Naive thymus-derived CD8-positive, alpha-beta T cell (primary cell): ENCODE results near the gene TDRD6. TPM values are rescaled to one million over a fixed set of nuclear protein-coding genes. Genes with fewer than 3 reads are reported as not detected.
A peak's percentile ranks its signal among the peaks of the same experiment; 100 is the strongest.
"Not testable (repeated sequence)": the region's sequence is repeated elsewhere in the genome, so short reads cannot be mapped to it uniquely, and the experiment has no call there.

Source experiments
- ATAC-seq, 2 donors: fragments of 150-1000 bp; cut with Tn5 transposase in 1 of 2; sonication (Bioruptor Pico), chemical (Tn5 transposase) in 1 of 2; 1 replicate in 1 of 2; 2 replicates in 1 of 2; pipeline ENCODE4 v1.10.0; 2021; ENCODE audit warnings: mild to moderate bottlenecking in 2 of 2, moderate library complexity in 2 of 2
- POLR2A ChIA-PET: fragments of 350-600 bp; sonication (Branson Sonifier 250); formaldehyde crosslinking; loops from one replicate; lab custom pipeline; 2021; ENCODE audit warnings: antibody characterized with exemption; lab: Charles Lee
- DNase-seq, 10 donors: peaks; one replicate each; pipeline versions ENCODE4 v3.0.0 to v3.0.0-alpha.2; 2020 to 2022
- H3K27ac Mint-ChIP-seq, 10 donors: one replicate each; pipeline ENCODE4 v1.8.0; 2020 to 2022; ENCODE audit warnings: mild to moderate bottlenecking in 10 of 10, mixed read lengths in 10 of 10, moderate library complexity in 4 of 10, inconsistent platforms in 1 of 10
- H3K27me3 Mint-ChIP-seq, 5 donors: one replicate each; pipeline ENCODE4 v1.8.0; 2021 to 2022; ENCODE audit warnings: mixed read lengths in 5 of 5
- H3K36me3 Mint-ChIP-seq, 3 donors: one replicate each; pipeline ENCODE4 v1.8.0; 2020 to 2022; ENCODE audit warnings: mixed read lengths in 3 of 3, mild to moderate bottlenecking in 2 of 3, inconsistent platforms in 1 of 3
- H3K4me1 Mint-ChIP-seq, 4 donors: one replicate each; pipeline ENCODE4 v1.8.0; 2021 to 2022; ENCODE audit warnings: mixed read lengths in 4 of 4
- H3K4me3 Mint-ChIP-seq, 10 donors: one replicate each; pipeline ENCODE4 v1.8.0; 2020 to 2022; ENCODE audit warnings: mild to moderate bottlenecking in 10 of 10, mixed read lengths in 10 of 10, moderate library complexity in 6 of 10, inconsistent platforms in 1 of 10
- H3K9me3 Mint-ChIP-seq, 9 donors: one replicate each; pipeline ENCODE4 v1.8.0; 2020 to 2022; ENCODE audit warnings: mixed read lengths in 9 of 9, mild to moderate bottlenecking in 3 of 9, inconsistent platforms in 1 of 9, moderate library complexity in 1 of 9
- polyA plus RNA-seq, 3 donors: library from polyadenylated mRNA; unstranded; fragments of 300-500 nt; fragmentation: Illumina TruSeq; gene quantifications; one replicate each; pipeline ENCODE4 v1.2.3, GENCODE V29; 2021
- total RNA-seq, 8 experiments: library from RNA in 2 of 8; stranded (reverse) in 2 of 8; gene quantifications; one replicate each; pipeline ENCODE4 v1.2.3 and lab custom pipeline; 2021 to 2026

Gene TDRD6
- total and polyA plus RNA-seq, 5 experiments from 2014 or later: 0.05 to 0.26 TPM; not detected in 3

GRCh38 chr6:46733341-46733801 is 45.7 kb downstream of the TDRD6 start:
- H3K4me3 Mint-ChIP-seq: peak overlapping the region in 4 of 10 donors; percentile 2 to 42 (median 22)
- DNase-seq (no peak), ATAC-seq (no peak)

DNA sequence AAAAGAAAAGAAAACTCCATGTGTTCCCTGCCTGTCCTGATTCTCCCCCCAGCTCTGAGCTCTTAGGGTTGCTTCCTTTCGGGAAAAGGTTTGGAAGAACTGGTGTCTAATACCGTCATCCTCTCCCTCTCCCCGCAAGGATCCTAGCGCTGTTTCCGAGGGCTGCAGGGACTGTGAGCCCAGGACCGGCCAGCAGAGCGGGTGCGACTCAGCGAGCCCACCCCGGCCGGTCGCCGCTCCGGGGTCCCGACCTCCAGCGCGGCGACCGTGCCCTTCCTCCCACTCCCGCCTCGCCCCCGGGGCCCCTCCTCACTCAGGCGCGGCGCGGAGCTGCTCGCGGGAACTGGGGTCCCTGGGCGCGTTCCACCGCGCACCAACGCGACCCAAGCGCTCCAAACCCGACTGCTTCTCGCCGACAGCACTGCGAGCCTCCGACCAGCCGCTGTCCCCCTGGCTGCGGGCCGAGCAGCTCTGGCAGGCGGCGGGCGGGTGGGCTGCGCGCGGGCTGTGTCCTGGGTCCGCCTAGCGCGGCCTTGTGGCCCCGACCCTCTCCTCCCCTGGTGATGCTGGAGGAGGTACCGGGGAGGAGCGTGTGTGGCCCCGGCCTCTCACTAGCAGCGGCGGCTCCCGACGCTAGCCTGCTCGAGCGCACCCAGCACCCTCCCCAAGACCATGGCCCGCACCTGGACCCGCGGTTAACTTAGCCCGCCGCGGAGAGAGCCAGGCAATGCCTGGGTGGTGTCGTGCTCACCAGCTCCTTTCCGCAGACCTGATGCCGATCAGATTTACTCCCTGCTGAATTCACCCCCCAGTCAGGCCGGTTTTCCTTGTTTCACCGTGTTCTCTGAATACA is 47.4 kb downstream of the TDRD6 start, which contains the start of gene PLA2G7:
Gene PLA2G7 (minus strand): TSS at position 509 of the 853 bp plus-strand sequence. CDS start 12,484 bp downstream, outside the sequence.
- Mint-ChIP-seq H3K4me3 (peak within 1 kb of the TSS in 9 of 10 donors; percentile 34 to 76 (median 64)), H3K27ac (no peak within 1 kb of the TSS), H3K36me3 (no peaks in the 10 kb centered on the region), H3K9me3 (peaks cover 0 to 2% (median 0%) of the 10 kb centered on the region in 9 donors), H3K27me3 (peaks cover 43 to 82% (median 52%) of the 10 kb centered on the region in 5 donors), H3K4me1 (peaks cover 3 to 12% (median 8%) of the 10 kb centered on the region in 4 donors)
- POLR2A ChIA-PET: no interaction called here
- DNase-seq: no peak
- ATAC-seq: no peak

More at GRCh38 chr6:46733341-46733801, 45.7 kb downstream of the TDRD6 start:
- Mint-ChIP-seq H3K4me1 (peaks cover 3 to 12% (median 8%) of the 10 kb centered on the region in 4 donors), H3K36me3 (no peaks in the 10 kb centered on the region), H3K27ac (no peak overlapping the region), H3K9me3 (peaks cover 0 to 2% (median 0%) of the 10 kb centered on the region in 9 donors), H3K27me3 (peaks cover 45 to 92% (median 54%) of the 10 kb centered on the region in 5 donors)
- POLR2A ChIA-PET: no interaction called here

DNA sequence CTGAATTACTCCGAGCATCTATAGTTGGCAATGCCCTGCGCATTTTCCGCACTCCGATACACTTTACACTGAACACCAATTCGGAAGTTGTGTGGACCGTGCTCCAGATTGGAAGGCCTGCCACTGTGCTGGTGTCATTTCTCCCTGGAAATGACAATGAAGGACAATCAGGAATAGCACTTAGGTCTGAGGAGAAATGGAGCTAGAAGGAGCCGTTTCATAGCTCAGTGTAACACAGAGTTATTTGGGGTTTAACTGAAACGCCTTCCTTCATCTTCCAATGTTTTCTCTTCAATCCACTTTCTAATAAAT is 48.0 kb downstream of the TDRD6 start:
- DNase-seq (no peak), ATAC-seq (no peak)
- Mint-ChIP-seq H3K36me3 (no peaks in the 10 kb centered on the region), H3K9me3 (peaks cover 0 to 2% (median 0%) of the 10 kb centered on the region in 9 donors), H3K4me1 (peaks cover 3 to 12% (median 8%) of the 10 kb centered on the region in 4 donors), H3K27ac (no peak overlapping the region), H3K4me3 (peak overlapping the region in 6 of 10 donors; percentile 11 to 70 (median 45)), H3K27me3 (peaks cover 43 to 76% (median 52%) of the 10 kb centered on the region in 5 donors)
- POLR2A ChIA-PET: no interaction called here

- DNase-seq (no peak), ATAC-seq (no peak)
- H3K27ac Mint-ChIP-seq: no peak overlapping the region
- no peak overlapping the region for H3K4me3 Mint-ChIP-seq
- H3K36me3 Mint-ChIP-seq: no peaks in the 10 kb centered on the region
- H3K4me1 Mint-ChIP-seq: peaks cover 3 to 12% (median 8%) of the 10 kb centered on the region in 4 donors
- peaks cover 42 to 64% (median 49%) of the 10 kb centered on the region in 5 donors for H3K27me3 Mint-ChIP-seq
- peaks cover 0 to 2% (median 0%) of the 10 kb centered on the region in 9 donors for H3K9me3 Mint-ChIP-seq
- POLR2A ChIA-PET: no interaction called here
Observed at GRCh38 chr6:46736906-46737305, 49.2 kb downstream of the TDRD6 start.

DNA sequence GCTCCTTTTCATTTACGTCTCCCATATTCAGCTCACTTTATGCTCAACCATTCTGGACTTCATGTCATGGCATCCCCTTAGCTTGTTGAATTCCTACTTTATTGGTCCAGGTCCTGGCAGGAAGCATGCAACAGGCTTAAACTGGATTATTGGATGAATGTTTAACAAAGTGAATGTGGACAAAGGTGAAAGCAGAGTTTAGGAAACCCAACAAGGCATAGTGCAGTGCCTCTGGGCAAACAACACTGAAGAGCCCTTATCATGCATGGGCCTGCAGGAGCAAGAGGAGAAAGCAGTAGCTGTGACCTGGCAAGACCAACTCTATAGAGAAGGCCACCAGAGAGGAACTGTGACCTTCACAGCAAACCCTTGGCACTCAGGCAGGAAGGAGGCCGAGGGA is 53.8 kb downstream of the TDRD6 start:
- DNase-seq (no peak), ATAC-seq (no peak)
- POLR2A ChIA-PET: no interaction called here
- no peak overlapping the region for H3K4me3 Mint-ChIP-seq
- no peaks in the 10 kb centered on the region for H3K4me1 Mint-ChIP-seq
- H3K27me3 Mint-ChIP-seq: peaks cover 26 to 47% (median 34%) of the 10 kb centered on the region in 5 donors
- H3K36me3 Mint-ChIP-seq: no peaks in the 10 kb centered on the region
- H3K27ac Mint-ChIP-seq: no peak overlapping the region
- H3K9me3 Mint-ChIP-seq: peaks cover 0 to 7% (median 0%) of the 10 kb centered on the region in 9 donors

DNA sequence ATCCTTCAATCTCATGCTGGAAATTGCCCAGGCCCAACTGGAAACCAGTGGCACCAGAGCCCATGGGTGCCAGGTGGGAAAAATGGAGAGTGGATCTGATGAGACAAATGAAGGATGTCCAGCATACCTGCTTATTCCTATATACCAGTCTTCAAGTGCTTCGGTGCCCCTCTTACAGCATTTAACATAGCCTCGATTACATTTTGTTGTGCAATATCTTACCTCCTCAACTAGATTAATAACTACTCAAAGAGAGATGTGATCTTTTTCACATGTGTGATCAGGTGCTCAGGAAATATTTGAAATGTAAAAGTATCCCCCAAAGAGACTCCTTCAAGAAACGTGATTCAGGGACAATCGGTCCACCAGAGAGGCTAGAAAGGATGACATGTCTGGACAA is 54.2 kb downstream of the TDRD6 start:
- DNase-seq: no peak
- Mint-ChIP-seq H3K27me3 (peaks cover 24 to 43% (median 33%) of the 10 kb centered on the region in 5 donors), H3K4me3 (no peak overlapping the region), H3K9me3 (peaks cover 0 to 7% (median 0%) of the 10 kb centered on the region in 9 donors), H3K36me3 (no peaks in the 10 kb centered on the region), H3K4me1 (no peaks in the 10 kb centered on the region), H3K27ac (no peak overlapping the region)
- POLR2A ChIA-PET: no interaction called here
- no peak for ATAC-seq

DNA sequence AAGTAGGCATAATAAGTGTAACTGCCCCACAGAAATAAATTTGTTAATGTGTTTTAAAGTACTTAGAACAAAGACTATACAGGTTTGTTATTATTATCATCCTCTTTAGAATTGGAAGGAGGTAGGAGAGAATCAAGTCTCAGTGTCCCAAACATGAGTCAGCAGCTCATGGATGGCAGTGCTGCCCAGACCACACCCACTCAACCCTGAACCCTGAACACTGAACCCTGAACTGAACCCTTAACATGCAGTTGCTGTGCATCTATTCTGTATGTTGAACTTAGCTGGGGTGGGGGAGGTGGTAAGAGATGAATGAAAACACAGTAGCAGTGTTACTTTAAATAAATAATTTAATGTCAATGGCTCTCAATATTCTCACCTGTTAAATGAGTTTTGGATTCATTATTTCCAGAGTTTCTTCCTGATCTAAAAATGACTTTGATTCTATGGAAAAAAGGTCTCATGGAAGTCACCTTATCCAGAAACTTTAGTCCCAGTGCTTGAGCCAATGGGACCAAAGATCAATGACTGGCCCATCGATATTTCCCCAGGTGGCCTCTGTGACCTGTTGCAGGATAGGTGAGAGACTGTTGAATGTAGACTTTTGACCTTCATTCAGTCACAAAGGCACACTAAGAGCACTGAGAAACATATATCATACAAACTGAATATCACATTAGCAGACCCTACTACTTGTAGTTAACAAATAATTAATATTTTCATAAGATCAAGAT is 55.9 kb downstream of the TDRD6 start:
- POLR2A ChIA-PET: no interaction called here
- H3K4me1 Mint-ChIP-seq: no peaks in the 10 kb centered on the region
- no peaks in the 10 kb centered on the region for H3K36me3 Mint-ChIP-seq
- DNase-seq: no peak
- no peak overlapping the region for H3K4me3 Mint-ChIP-seq
- peaks cover 0 to 7% (median 0%) of the 10 kb centered on the region in 9 donors for H3K9me3 Mint-ChIP-seq
- H3K27ac Mint-ChIP-seq: no peak overlapping the region
- ATAC-seq: no peak
- peaks cover 14 to 26% (median 18%) of the 10 kb centered on the region in 5 donors for H3K27me3 Mint-ChIP-seq

DNA sequence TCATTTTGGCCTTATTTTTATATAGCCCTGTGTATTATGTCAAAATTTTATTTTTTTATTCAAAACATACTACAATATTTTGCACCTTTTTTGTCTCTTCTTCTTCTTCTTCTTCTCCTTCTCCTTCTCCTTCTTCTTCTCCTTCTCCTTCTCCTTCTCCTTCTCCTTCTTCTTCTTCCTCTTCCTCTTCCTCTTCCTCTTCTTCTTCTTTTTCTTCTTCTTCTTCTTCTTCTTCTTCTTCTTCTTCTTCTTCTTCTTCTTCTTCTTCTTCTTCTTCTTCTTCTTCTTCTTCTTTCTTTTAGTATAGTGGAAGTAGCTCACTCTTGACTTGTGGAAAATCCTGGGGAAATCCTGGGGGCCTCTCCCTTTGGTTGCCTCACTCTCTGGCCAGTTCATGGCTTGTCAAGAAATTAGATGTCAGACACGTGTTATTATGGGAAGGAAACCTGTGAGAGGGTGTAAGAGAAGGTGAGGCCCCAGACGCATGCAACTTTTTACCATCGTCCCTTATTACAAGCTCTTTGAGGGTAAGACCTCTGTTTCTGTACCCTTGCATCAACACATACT is 56.6 kb downstream of the TDRD6 start:
- ATAC-seq, H3K4me1 Mint-ChIP-seq, H3K27ac Mint-ChIP-seq, DNase-seq, H3K4me3 Mint-ChIP-seq, H3K36me3 Mint-ChIP-seq, POLR2A ChIA-PET, H3K9me3 Mint-ChIP-seq: not testable (repeated sequence)
- peaks cover 14 to 29% (median 18%) of the 10 kb centered on the region in 5 donors for H3K27me3 Mint-ChIP-seq

- Mint-ChIP-seq H3K4me3 (no peak overlapping the region), H3K9me3 (peaks cover 0 to 7% (median 0%) of the 10 kb centered on the region in 9 donors), H3K4me1 (no peaks in the 10 kb centered on the region), H3K27ac (no peak overlapping the region), H3K36me3 (no peaks in the 10 kb centered on the region), H3K27me3 (peaks cover 16 to 25% (median 18%) of the 10 kb centered on the region in 5 donors)
- ATAC-seq: no peak
- DNase-seq: no peak
- POLR2A ChIA-PET: no interaction called here
Observed at GRCh38 chr6:46745973-46746372, 58.3 kb downstream of the TDRD6 start.

DNA sequence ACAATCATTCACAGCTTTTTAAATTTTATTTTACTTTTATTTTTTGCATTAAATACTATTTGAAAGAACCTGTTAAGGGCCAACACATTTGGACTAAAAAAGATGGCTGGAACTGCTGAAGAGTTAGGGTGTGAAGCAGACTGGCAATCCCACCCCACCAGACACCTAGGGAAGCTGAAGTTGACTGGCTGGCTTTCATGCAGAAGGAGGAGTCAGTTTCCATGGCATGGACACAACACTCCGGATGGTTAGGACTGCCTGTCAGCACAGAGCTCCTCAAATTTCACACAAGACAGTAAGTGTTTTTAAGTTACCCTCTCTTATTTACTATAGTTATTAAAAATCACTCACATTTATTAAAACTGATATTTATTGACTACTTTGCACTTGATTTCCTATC is 59.0 kb downstream of the TDRD6 start, which contains the start of gene ANKRD66:
Gene ANKRD66 (plus strand): TSS at position 238 of the 400 bp plus-strand sequence. CDS start 5,016 bp downstream, outside the sequence.
- no peak within 1 kb of the TSS for H3K27ac Mint-ChIP-seq
- ATAC-seq: no peak
- peaks cover 0 to 7% (median 0%) of the 10 kb centered on the region in 9 donors for H3K9me3 Mint-ChIP-seq
- no peaks in the 10 kb centered on the region for H3K4me1 Mint-ChIP-seq
- H3K27me3 Mint-ChIP-seq: peaks cover 15 to 25% (median 16%) of the 10 kb centered on the region in 5 donors
- no peak within 1 kb of the TSS for H3K4me3 Mint-ChIP-seq
- H3K36me3 Mint-ChIP-seq: no peaks in the 10 kb centered on the region
- POLR2A ChIA-PET: no interaction called here
- no peak for DNase-seq

GRCh38 chr6:46748940-46749503 is 61.3 kb downstream of the TDRD6 start:
- Mint-ChIP-seq H3K27me3 (peaks cover 12 to 25% (median 19%) of the 10 kb centered on the region in 5 donors), H3K27ac (no peak overlapping the region), H3K4me1 (no peaks in the 10 kb centered on the region), H3K9me3 (peaks cover 0 to 7% (median 0%) of the 10 kb centered on the region in 9 donors), H3K36me3 (no peaks in the 10 kb centered on the region), H3K4me3 (no peak overlapping the region)
- DNase-seq (no peak), ATAC-seq (no peak)
- POLR2A ChIA-PET: no interaction called here

- DNase-seq (no peak), ATAC-seq (no peak)
- no peaks in the 10 kb centered on the region for H3K36me3 Mint-ChIP-seq
- H3K27me3 Mint-ChIP-seq: peaks cover 12 to 20% (median 16%) of the 10 kb centered on the region in 5 donors
- no peaks in the 10 kb centered on the region for H3K4me1 Mint-ChIP-seq
- no peak overlapping the region for H3K27ac Mint-ChIP-seq
- no peak overlapping the region for H3K4me3 Mint-ChIP-seq
- H3K9me3 Mint-ChIP-seq: peaks cover 0 to 7% (median 0%) of the 10 kb centered on the region in 9 donors
- POLR2A ChIA-PET: no interaction called here
Observed at GRCh38 chr6:46749731-46750130, 62.0 kb downstream of the TDRD6 start.
